ENCODE measurements around the gene GPR162.
"Not testable (repeated sequence)": the region's sequence is repeated elsewhere in the genome, so short reads cannot be mapped to it uniquely, and the experiment has no call there.

Gene GPR162

DNA sequence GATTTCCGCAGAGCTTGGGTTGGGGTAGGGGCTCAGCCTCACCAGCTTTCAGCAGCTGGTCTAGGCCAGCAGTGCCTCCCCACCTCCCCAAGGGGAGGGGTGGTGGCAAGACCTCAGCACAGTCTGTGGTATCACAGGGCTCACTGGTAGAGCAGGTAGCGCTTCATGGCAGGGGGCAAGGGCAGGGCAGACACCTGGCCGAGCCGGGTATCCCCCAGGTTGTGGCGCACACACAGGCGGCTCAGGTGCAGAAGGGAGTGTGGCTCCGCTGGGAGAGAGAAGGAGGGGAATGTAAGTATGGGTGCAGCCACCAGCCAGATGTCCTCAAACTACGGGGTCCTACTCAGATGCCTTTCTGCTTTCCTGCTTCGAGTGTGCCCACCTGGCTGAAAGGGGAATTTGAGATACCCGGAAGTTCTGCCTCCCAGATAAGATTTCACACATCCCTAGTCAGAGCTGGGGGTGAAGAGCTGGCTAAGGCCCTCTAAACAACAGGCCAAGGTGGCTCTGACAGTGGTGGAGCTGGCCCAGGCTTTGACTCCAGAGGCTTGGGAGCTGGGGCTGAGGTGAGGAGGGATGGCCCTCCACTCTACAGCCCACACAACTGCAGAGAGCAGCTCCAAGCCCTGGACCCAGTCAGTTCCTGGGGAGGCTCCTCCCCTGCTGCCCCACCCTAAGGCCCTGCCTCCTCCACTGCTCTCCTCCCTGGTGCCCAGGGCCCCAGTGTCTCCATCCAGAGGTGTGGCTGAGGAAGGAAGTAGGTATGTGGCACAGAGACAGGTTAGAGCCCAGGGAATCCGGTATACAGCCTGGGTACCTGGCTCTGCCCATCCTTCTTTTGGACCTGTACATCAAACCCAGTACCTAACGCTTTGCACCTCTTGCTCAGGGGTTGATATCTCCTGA is 49.7 kb downstream of the GPR162 start:
- peak in 1 of 2 donors; percentile 38 for DNase-seq (ENCODE audit: extremely low read depth in 1 of 2, low read depth in 1 of 2)

DNA sequence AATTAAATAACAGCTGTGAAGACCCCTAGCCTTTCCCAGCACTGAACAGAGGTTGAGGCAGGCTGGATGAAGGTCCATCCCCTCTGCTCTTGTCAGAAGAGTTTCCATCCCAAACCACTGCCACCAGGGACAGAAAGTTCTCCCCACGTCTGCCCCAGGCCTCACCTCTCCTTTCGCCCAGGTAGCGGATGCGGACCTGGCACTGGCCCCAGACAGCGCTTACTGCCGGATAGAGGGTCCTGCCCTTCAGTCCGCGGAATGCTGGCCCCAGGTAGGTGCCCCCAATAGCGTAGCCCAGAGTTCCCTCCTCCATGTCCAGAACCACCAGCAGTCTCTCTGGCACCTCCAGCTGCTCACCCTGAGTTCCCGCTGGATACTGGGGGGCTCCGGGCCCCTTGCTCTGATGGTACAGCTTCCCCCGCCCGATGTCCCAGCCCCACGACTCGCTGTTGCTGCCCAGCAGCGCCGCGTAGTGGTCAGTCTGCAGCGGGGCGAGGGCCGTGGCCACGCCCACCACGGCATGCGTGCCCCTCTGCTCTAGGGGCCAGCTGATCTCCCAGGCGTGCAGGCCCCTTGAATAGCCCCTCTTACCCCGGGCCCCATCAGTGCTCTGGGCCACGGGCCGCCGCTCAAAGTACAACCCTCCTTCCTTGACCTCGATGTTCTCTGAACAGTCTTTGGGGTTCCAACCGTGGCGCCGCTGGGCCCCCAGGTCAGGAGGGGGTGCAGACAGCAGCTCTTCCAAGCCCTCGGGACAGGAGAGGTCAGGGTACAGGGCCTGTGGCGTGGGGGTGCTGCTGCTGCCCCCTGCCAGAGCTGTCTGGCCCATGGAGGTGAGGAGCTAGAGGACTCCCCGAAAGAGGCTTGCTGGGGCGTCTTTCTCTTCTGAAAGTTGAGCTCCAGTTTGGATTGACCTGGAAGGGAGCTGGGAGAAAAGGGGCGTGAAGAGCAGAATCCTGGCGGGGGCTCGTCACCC is 50.7 kb downstream of the GPR162 start:
- DNase-seq (ENCODE audit: extremely low read depth in 1 of 2, low read depth in 1 of 2): peak; percentile 74 to 76

DNA sequence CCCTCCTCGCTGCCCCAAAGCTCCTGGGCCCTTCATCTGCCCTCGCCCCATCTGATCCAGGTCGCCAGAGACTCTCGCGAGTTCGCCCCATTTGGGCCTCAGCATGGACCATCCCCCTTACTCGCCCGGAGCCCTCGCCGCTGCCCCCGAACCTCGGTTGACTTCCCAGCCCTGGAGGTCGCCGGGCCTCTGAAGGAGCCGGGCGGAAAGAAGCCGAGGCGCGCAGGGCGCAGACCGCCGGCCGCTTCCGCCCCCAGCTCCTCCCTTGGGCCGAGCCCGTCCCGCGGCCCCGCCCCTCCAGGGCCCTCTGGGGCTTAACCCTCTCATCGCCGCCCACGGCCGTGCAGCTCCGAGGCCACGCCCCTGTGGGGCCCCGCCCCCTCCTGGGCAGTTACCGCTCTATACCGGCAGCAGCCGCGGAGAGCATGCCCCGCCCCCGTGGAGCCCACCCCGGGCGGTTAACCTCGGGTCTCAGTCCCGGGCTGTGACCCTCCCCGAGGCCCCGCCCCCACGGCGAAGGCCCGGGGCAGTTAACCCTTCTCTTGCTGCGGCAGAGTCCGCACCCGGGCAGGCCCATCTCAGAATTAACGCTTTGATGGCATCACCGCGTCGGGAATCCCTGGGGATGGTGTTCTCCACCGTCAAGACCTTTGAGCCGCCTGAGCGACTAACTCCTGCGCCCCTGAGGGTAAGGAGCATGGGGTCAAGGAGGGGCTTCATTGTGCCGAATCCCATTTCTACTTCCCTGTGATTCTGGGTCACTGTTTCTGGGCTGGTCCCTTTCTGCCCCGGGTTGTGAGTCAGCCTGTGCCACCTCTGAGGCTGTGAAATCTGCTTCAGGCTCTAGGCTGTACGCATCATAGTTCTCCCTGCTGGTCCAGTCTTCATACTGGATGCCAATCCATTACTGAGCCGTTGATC is 51.7 kb downstream of the GPR162 start, which contains the start of gene SPSB2:
Gene SPSB2 (minus strand): TSS at position 210 of the 921 bp plus-strand sequence. CDS start 402 bp downstream, outside the sequence.
- peak; percentile 98 to 99 for DNase-seq (ENCODE audit: extremely low read depth in 1 of 2, low read depth in 1 of 2)

DNA sequence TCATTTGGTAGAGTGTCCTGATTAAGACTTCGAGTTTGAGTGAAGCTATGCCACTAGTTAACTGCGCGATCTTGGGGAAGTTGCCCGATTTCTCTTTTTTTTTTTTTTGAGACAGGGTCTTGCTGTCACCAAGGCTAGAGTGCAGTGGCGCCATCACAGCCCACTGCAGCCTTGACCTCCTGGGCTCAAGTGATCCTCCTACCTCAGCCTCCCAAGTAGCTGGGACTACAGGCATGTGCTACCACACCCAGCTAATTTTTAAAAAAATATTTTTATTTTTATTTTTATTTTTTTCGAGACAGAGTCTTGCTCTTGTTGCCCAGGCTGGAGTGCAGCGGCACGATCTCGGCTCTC is 52.4 kb downstream of the GPR162 start:
- DNase-seq (ENCODE audit: extremely low read depth in 1 of 2, low read depth in 1 of 2): not testable (repeated sequence)

All from stimulated activated CD8-positive, alpha-beta memory T cell treated with anti-CD3 and anti-CD28 coated beads, Interleukin-7, amount 100 ng/mL, for 48 hours (primary cell).